HG03159 (cell line): ENCODE results near the gene TMEM40.
"Not testable (repeated sequence)": the region's sequence is repeated elsewhere in the genome, so short reads cannot be mapped to it uniquely, and the experiment has no call there.

Experiments
- ATAC-seq: cut with Tn5 transposase; IDR thresholded peaks from one replicate; pipeline ENCODE4 v1.9.1; 2021; ENCODE audit warnings: mild to moderate bottlenecking, moderate library complexity; ENCODE audit not compliant: unreplicated experiment

The TMEM40 gene

DNA sequence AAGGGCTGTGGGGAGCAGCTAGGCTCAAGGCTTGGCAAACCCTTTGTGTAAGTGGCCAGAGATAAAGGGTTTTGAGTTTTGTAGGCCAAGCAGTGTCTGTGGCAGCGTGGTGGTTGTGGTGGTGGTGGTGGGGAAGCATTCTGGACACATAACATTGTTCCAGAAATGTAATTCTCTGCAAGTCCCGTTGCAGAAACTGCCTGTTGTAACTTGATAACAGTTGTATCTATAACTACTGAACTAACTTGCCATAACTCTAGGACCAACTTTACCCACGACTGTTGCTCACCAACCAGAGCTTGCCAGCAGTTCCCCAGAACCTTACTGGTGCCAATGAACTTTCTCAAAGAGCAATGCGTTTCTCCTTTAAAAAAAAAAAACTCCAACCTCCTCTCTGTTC lies 18.1 kb upstream of the TMEM40 start:
- no peak for ATAC-seq

DNA sequence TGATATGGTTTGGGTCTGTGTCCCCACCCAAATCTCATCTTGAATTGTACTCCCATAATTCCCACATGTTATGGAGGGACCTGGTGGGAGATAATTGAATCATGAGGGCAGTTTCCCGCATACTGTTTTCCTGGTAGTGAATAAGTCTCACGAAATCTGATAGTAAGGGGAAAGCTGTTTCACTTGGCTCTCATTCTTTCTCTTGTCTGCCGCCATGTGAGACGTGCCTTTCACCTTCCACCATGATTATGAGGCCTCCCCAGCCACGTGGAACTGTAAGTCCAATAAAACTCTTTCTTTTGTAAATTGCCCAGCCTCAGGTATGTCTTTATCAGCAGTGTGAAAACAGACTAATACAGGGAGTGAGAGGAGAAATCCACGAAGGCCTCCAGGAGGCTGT lies 16.9 kb upstream of the TMEM40 start:
- ATAC-seq = not testable (repeated sequence)

DNA sequence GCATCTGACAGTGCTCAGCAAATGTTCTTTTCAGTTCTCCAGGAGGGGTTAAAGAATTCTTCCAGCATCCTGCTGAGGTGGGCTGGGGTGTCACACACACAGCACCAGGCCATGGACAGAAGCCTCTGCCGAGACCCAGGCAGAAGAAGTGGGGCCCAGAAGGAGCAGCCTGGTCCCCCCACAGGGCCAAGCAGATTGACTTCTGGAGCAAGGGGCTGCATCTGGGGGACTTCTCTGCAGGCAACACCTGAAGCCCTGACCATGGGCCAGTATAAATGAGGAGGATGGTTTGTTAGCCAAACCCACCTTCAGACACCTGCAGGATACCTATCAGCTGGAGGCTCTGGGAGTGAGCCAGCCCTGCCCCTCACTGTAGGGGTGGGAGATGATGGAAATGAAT lies 16.2 kb upstream of the TMEM40 start:
- no peak for ATAC-seq

DNA sequence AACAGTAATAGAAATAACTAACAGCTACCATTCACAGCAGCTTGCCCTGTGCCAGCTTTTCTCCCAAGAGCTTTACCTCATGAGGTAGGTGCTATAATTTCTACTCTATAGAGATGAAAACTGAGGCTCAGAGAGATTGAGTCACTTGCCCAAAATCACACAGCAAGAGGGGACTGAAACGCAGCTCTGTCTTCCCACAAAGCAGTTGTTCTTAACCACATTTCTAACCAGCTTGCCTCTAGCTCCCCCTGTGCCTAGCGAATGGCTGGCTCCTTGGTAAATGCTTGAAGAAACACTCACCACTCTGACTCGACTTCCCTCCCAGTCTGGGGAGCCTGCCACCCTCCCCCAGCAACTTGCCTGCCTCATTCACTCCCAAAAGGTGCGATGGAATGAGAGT lies 15.6 kb upstream of the TMEM40 start:
- ATAC-seq = no peak

DNA sequence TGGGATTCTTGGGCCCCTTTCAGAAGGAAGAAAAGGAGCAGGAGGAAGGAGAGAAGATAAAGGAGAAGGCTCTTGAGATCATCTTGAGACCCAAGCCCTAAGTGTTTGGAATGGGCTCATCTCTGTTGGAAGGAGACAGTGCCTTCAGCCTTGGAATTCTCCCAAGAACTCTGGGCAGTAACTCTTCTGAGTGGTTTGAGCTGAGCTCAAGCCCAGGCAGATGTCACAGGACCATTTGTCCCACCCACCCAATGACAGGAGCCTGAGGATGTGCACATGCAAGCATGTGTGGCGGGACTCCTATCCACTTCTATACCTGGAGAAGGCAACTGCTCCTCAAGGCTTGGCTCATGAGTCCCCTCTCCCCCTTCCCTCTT lies 14.6 kb upstream of the TMEM40 start:
- no peak for ATAC-seq

DNA sequence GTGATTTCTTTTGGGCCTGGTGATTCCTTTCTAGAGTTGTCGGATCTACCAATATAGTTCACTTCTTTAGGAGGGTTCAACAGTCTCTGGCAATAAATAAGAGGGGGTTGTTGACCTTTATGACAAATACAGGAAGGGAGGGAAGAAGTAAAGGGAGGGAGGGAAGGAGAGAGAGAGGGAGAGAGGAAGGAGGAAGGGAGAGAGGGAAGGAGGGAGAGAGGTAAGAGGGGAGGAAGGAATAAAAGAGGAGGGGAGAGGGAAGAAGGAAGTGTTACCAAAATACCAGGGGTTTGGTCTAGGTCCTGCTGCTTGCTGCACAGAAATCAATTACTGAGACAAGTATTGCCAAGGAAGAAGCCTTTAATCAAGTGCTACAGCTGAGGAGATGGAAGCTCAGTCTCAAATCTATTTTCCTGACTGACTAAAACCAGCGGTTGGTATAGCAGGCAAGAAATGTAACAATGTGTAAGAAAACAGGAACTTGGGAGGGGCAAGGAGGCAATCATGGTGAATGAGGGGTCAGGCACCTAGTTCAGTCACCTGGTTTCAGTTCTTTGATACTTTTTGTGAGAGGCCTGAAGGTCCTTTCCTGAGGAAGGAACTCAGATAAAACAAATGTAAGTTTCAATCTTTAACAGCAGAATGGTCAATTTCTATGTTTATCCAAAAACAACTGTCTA lies 14.1 kb upstream of the TMEM40 start:
- ATAC-seq = no peak

DNA sequence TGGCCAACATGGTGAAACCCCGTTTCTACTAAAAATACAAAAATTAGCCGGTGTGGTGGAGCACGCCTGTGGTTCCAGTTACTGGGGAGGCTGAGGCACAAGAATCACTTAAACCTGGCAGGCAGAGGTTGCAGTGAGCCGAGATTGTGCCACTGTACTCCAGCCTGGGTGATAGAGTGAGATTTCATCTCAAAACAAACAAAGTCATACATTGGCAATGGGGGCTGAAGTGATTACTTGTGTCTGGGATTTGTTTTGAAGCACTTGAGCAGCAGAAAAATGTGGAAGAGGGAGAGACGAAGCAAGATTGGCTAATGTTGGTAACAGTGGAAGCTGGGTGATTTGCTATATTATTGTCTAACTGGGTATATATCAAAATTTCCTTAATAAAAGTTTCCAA lies 13.4 kb upstream of the TMEM40 start:
- no peak for ATAC-seq

DNA sequence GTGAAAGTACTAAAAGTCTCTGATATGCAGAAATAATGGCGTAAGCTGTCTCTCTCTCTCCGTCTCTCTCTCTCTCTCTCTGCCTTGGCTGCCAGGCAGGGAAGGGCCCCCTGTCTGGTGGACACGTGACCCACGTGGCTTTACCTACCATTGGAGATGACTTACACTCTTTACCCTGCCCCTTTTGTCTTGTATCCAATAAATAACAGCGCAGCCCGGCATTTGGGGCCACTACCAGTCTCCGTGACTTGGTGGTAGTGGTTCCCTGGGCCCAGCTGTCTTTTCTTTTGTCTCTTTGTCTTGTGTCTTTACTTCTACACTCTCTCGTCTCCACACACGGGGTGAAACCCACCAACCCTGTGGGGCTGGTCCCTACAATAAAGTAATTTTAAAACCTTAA lies 12.2 kb upstream of the TMEM40 start:
- ATAC-seq = no peak

DNA sequence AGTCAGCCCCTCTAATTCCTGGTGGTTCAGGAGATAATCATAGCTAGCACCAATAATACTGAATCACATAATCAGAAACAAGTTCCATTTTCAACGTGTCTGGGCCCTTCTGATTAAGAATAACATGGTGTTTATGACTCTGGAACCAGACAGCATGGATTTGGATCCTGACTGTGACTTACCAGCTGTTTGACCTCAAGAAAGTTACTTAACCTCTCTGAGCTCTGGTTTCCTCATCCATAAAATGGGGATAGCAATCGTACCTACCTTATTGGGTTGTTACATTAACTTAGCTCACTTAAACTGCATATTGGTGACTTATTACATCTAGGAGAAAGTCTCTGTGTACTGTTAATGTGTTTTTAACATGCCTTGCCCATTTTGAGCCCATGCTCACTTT lies 10.7 kb upstream of the TMEM40 start:
- ATAC-seq = no peak

DNA sequence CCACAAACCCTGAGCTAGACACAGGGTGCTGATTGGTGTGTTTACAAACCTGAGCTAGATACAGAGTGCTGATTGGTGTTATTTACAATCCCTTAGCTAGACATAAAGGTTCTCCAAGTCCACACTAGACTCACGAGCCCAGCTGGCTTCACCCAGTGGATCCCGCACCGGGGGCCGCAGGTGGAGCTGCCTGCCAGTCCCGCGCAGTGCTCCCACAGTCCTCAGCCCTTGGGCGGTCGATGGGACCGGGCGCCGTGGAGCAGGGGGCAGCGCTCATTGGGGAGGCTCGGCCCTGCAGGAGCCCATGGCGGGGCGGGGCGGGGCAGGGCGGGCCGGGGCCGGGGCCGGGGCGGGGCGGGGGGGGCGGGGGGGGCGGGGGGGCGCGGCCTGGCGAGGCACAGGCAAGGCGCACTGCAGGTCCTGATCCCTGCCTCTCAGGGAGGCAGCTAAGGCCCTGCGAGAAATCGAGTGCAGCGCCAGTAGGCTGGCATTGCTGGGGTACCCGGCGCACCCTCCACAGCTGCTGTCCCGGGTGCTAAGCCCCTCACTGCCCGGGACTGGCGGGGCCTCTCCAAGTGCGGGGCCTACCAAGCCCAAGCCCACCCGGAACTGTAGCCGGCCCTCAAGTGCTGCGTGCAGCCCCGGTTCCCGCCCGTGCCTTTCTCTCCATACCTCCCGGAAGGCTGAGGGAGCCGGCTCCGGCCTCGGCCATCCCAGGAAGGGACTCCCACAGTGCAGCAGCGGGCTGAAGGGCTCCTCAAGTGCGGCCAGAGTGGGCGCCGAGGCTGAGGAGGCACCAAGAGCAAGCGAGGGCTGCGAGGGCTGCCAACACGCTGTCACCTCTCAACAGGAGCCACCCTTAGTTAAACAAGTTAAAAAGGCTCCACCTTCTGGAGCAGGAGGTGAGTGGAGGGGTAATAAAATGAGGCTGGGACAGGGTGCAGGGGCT lies 9.8 kb upstream of the TMEM40 start:
- no peak for ATAC-seq

DNA sequence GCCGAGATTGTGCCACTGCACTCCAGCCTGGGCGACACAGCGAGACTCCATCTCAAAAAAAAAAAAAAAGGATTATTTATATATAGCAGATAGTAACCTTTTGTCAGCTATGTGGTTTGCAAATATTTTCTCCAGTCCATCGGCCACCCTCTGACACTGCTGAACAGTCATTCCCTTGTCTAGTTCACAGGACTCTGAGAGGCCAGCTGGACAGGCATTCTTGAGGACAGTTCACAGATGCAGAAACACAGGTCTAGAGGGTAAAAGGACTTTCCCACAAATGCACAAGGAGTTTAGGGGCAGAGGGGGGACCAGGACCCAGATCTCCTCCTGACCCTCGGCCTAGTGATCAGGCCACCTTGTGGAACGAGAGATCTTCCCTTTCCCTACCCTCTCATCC lies 7.5 kb upstream of the TMEM40 start:
- ATAC-seq = no peak

DNA sequence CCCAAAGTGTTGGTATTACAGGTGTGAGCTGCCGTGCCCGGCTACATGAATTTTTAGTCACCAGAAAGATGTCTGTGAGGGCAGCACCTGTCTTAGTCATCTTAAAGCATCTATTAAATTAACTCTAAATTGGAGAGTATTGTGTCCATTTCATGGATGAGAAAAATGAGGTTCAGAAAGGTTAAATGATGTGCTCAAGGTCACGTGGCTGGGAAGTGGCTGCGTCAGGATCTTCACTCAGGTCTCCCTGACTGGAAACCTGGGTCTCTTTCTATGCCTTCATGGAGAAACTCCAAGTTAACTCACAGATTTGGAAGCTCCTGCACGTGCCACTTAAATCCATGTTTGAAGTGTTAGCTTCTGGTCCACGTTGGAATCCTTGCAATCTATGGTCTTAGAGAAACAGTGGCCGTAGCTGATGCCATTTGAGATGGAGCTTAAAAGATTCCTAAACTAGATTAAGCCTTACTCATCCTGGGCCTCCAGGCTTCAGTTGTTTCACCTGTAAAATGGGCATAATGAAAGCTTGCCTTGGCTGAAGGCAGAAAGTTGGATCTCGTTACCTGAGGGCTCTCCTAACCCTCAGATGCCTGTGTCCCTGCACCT lies 5.2 kb upstream of the TMEM40 start:
- no peak for ATAC-seq

DNA sequence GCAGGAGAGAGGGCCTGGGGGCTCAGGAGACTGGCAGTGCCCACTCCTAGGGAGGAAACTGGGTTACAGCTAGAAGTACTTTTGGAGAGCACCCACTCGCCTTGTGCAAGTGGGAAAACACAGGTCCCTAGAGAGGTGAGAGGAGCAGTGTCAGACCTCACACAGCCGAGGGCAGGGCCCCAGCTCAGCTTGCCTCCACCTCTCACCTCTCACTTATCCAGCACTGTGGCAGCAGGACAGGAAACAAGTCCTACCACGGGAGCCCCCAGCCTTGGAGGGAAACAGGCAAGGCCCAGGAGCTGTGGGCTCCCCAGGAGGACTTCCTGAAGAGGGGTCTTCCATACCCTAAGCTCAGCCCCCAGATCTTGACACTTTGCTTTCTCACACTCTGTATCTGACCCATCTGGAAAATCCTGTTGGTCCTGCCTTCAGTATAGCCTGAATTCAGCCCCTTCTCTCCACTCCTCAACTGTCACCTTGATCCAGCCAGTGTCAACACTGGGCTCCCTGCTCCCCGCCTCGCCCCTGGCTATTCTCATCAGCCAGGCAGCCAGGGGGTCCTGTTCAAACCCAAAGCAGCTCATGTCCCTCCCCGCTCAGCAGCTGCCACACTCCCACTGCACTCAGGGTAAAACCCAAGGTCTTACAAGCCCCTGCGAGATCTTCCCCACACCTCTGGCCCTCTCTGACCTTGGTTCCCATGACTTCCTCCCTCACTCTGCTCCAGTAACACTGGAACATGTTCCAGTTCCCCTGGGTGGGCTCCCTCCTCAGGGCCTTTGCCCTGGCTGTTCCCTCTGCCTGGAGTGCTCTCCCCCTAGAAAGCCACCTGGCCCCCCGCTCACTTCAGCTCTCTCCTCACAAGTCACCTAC lies 870 bp upstream of the TMEM40 start:
- no peak for ATAC-seq

DNA sequence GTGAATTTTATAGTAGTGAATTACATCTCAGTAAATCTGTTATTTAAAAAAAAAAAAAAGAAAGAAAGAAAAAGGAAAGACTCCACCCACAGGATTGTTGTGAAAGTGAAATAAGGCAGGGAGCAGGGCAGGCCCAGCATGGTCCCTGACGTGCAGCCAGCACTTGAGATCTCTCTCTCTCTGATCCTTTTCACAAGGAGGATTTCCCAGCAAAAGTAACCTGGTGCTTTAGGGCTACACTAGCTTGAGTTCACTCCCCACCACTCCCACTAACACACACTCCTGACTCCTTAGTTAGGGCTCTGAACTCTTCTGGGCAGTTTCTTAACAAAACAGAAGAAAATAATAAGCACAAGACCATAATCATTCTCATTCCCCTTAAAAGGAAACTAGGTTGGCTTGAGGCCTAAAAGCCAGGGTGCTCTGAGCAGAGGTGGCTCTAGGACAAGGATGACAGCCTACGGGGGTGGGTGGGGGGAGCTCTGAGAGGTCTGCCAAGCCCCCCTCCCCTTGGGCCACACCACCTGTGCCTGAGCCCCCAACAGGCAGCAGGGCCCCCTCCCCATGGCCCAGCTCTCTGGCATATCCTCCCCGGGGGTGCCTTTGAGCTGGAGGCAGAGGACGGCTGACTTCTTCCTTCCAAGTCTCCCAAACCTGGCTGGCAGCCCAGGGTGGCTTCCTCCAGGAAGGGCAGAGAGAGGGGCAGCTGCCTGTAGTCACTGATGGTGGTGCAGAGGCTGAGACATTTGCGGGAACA lies 856 bp downstream of the TMEM40 start:
- peak; percentile 48 for ATAC-seq

DNA sequence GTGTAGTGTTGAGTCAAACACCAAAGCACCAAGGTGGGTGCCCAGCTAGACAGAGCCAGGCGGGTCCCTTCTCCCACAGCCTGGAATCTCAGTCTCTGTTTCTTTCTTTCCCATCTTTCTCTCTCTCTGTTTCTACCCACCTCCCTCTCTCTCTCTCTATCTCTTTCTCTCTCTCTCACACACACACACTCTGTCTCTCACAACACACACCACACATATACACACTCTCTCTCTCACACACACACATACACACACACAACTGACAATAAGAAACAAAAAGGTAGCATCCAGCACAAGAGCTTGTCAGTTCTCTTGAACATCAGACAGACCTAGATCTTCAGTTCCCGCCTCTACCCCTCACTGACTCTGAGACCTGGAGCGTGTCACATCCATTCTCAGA lies 2.4 kb downstream of the TMEM40 start:
- no peak for ATAC-seq

DNA sequence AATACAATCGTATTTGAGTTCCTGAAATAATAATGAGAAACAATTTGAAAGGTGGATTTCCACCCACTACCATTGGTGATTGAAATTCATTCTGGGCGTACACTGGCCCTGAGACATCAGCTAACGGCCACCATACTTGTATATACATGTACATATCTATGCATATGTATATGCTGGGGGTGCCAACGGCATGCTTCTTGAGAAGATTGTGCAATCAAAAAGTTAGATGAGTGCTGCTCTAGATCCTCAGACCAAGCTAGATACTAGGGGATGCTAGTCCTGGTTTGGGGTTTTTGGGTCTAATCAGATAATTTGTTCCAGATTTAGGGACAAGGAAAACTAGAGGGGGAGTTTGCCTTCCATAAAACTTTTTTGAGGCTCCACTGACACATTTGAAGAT lies 2.9 kb downstream of the TMEM40 start:
- ATAC-seq = no peak

DNA sequence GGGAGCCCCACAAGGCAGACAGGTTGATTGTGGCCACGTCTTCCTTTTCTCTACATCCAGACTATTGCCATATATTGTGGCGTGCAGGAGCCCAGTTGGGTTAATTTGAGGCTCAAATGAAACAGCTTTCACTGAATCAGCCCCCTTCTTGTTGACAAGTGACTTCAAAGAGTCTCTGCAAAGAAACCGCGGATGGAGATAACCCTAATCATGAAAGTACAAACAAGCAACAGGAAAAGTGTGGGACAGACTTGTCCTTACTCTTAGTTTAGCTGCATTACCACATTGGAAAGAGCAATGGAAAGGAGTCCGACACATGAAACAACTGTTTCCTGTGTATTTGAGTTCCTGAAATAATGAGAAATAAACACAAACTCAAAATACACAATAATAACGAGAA lies 3.3 kb downstream of the TMEM40 start:
- no peak for ATAC-seq

DNA sequence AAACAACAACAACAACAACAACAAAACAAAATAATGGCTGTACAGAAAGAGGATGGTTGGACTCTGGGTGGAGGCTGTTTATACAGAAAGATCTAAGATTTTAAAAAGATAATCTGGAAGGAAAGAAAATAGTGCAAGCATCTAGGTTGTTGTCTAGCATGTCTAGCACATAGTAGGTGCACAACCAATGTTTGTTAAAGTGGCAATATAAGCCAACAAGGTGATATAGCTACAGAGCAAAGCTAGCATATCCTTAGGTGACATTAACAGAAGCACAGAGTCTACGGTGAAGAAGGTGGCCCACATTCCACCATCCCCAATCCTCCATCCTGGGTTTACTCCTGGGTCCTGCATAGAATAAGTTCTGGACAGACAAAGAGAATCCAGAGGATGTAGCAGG lies 4.7 kb downstream of the TMEM40 start:
- ATAC-seq = no peak

DNA sequence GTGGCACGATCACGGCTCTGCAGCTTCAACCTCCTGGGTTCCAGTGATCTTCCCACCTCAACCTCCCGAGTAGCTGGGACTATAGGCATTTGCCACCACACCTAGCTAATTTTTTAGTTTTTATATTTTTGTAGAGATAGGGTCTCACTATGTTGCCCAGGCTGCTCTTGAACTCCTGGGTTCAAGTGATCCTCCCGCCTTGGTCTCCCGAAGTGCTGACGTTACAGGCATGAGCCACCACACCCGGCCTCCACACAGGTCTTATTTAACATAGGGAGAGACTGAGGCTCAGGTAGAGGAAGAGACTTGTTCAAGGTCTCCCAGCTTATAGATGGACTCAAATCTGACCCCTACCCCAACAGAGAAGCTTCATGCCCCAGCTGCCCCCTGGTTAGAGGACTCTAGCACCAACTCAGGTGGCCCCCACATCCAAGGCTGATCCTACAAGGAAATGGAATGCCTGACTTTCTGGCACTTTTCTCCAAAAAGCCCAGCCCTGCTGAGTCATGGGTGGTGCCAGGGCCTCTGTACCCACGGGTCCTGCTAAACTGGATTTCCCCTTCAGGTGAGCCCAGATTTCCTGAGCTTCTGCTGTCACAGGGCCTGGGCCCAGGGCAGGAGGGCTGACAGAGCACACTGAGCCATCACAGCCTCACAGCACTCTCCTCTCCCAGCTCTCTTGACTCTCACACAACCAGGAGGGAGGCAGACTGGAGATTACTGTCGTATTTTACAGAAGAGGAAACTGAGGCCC lies 5.6 kb downstream of the TMEM40 start:
- ATAC-seq = no peak

DNA sequence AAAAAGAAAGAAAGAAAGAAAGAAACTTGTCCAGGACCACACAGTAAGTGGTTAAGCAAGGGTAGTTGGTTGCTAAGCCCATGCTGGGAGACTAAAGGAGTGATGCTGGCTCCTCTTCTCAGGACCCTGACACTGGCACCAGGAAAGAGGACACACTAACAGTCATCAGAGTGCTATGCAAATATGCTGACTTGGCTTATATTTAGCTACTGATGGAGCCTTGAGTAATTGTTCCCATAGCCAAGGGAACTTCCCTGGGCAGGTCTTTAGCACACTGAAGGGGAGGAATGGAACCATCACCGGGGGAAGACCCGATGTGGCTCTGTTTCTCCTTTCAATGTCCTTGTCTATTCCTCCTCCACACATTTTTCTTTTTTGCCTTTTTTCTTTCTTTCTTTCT lies 6.2 kb downstream of the TMEM40 start:
- no peak for ATAC-seq
